ENCODE measurements around the gene HOXB1. TPM values are rescaled to one million over a fixed set of nuclear protein-coding genes. Genes with fewer than 3 reads are reported as not detected.

The HOXB1 gene
- polyA plus RNA-seq, 1 experiment, result not detected

DNA sequence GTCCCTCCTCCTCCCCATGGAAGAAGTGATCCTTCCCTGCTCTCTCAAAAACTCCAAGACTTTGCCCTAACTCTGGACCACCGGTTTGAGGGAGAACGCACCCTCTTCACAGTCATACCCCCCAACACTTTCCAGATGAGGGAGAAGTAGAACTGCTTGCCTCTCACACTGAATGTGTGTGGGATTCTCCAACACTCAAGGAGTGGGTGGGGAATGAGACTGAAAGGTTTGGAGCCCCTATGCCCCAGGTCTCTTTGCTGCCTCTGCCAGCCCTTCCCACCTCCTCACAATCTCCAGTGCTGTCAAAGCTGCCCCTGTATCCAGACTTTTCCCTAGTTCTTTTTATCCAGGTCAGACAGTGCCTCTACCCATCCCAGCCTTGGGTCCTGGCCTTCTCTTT is 35.9 kb upstream of the HOXB1 start:
- H3K4me3 ChIP-seq (ENCODE audit: low read depth, low read length), result no peak overlapping the region
- no peaks in the 10 kb centered on the region for H3K36me3 ChIP-seq (ENCODE audit: control insufficient read depth, insufficient read depth, low read length)
- CTCF ChIA-PET, result interaction anchor here (0.5 to 1.3 kb wide), 2 partner anchors 220 to 424 kb away, joined by 3 read pairs; no protein-coding TSS in a partner anchor
- H3K27me3 ChIP-seq (ENCODE audit: control insufficient read depth, insufficient read depth, low read length), result peaks cover 76% of the 10 kb centered on the region
- no peak for TF ChIP-seq CTCF (IDR thresholded peaks at IDR 0.05; ENCODE audit: insufficient read depth, low read depth, low read length)
- no peak for DNase-seq (ENCODE audit: low read depth)
- POLR2A ChIA-PET, result no interaction called here

DNA sequence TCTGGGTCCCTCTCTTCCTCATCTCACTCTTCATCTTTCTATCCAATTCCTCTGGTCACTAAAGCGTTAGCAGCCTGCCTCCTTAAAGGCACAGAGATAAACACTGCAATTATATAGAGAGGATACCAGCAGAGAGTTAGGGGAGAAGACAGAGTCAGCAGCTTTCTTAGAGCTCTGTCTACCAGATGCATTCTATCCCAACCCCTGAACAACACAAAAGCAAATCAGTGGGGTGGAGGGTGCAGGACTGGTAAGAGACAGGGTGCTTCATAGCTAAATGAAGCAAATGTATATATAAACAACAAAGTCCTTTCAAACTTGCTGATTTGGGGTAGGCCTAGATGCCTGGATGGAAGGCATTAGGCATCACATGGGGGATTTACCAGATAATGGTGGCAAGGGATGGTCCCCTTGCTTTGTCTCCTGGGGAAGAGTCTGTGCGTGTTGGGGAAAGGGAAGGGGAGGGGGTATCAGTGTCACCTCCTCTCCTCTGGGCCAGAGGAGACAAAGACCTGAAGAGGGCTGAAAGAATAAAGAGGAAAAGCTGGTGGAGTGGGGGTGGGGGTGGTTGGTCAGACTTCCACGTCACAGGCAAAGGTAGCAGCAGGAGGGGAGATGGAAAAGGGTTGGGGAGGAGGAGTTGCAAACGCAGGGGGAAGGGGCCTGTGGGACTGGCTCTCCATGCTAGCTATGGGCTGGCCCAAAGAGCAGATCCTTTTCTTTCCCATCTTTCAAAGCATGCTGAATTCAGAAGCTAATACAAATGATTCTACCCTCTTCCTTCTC is 35.3 kb upstream of the HOXB1 start:
- CTCF ChIA-PET, result interaction anchor here (0.5 to 1.3 kb wide), 2 partner anchors 219 to 424 kb away, joined by 3 read pairs; no protein-coding TSS in a partner anchor

DNA sequence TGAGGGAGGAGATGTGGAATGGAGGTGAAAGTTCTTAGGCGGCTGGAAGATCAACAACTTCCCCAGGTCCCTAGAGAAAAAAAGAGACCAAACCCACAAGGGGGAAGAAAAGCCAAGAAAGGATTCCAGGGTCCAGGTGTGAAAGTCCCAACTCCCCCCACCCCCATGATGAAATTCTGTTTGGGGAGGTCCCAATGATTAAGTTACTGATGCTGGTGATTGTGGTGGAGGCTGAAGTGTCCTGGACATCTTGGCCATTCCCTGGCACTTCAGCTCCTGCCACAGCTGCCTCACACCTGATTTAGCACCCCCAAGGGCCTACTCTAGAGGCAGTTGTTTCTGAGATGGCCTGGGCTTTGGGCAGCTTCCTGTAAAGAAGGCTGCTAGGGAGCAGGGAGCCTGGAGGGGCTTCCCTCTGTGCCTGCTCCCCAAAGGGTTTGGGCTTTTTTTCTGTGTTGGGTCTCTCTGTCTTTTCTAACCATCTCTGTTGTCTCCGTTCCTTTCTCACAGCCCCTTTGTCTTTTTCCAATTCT is 34.3 kb upstream of the HOXB1 start:
- POLR2A ChIA-PET, result no interaction called here
- DNase-seq (ENCODE audit: low read depth), result no peak
- no peak for TF ChIP-seq CTCF (IDR thresholded peaks at IDR 0.05; ENCODE audit: insufficient read depth, low read depth, low read length)
- no peak overlapping the region for H3K4me3 ChIP-seq (ENCODE audit: low read depth, low read length)
- no peaks in the 10 kb centered on the region for H3K36me3 ChIP-seq (ENCODE audit: control insufficient read depth, insufficient read depth, low read length)
- CTCF ChIA-PET, result interaction anchor here (1.5 kb wide), 1 partner anchor 72 kb away, joined by 4 read pairs; no protein-coding TSS in a partner anchor
- peaks cover 66% of the 10 kb centered on the region for H3K27me3 ChIP-seq (ENCODE audit: control insufficient read depth, insufficient read depth, low read length)

More for the DNA sequence above, 35.3 kb upstream of the HOXB1 start:
- no peaks in the 10 kb centered on the region for H3K36me3 ChIP-seq (ENCODE audit: control insufficient read depth, insufficient read depth, low read length)
- TF ChIP-seq CTCF (IDR thresholded peaks at IDR 0.05; ENCODE audit: insufficient read depth, low read depth, low read length), result no peak
- no peak for DNase-seq (ENCODE audit: low read depth)
- POLR2A ChIA-PET, result no interaction called here
- no peak overlapping the region for H3K4me3 ChIP-seq (ENCODE audit: low read depth, low read length)
- H3K27me3 ChIP-seq (ENCODE audit: control insufficient read depth, insufficient read depth, low read length), result peaks cover 74% of the 10 kb centered on the region

GRCh38 chr17:48564188-48565021 is 33.6 kb upstream of the HOXB1 start:
- H3K27me3 ChIP-seq (ENCODE audit: control insufficient read depth, insufficient read depth, low read length), result peaks cover 63% of the 10 kb centered on the region
- DNase-seq (ENCODE audit: low read depth), result no peak

More at GRCh38 chr17:48564188-48565021, 33.6 kb upstream of the HOXB1 start:
- CTCF ChIA-PET, result interaction anchor here (1.5 kb wide), 1 partner anchor 72 kb away, joined by 4 read pairs; no protein-coding TSS in a partner anchor
- Histone ChIP-seq H3K4me3 (ENCODE audit: low read depth, low read length) (no peak overlapping the region), H3K36me3 (ENCODE audit: control insufficient read depth, insufficient read depth, low read length) (no peaks in the 10 kb centered on the region)
- TF ChIP-seq CTCF (IDR thresholded peaks at IDR 0.05; ENCODE audit: insufficient read depth, low read depth, low read length), result no peak
- POLR2A ChIA-PET, result no interaction called here

Measured in BJ (cell line).